Left cardiac atrium (tissue), 4 donors: Measurements from ENCODE around the gene TAF11L2. TPM values are rescaled to one million over a fixed set of nuclear protein-coding genes. Genes with fewer than 3 reads are reported as not detected.
"Not testable (repeated sequence)": the region's sequence is repeated elsewhere in the genome, so short reads cannot be mapped to it uniquely, and the experiment has no call there.

Experiments
- ATAC-seq, 2 donors: fragments of 200-7000 bp; cut with Tn5 transposase; one replicate each; pipeline ENCODE4 v1.9.1; 2020; ENCODE audit warnings: mild to moderate bottlenecking in 2 of 2, moderate library complexity in 2 of 2
- DNase-seq: peaks from one replicate; pipeline ENCODE4 v3.0.0-alpha.2; 2020
- intact Hi-C, 2 donors: fragments of 100-400 bp; cut with DNase I; formaldehyde crosslinking; loops; one replicate each; pipeline versions ENCODE4 v1.14.1 to v1.15.1; 2022 to 2023
- long read RNA-seq: library from polyadenylated mRNA; unstranded; transcript quantifications from one replicate; pipeline ENCODE4 v2.0.0, GENCODE V29; 2021
- total RNA-seq, 2 donors: library from RNA; stranded (reverse); fragmentation: NEBNext Ultra II Directional; extraction: Animal tissue kit (Norgen Biotek cat#: 25700); gene quantifications; one replicate each; pipeline ENCODE4 v1.2.1, GENCODE V29; 2021
- donor health status: DM: no; HTN: yes; CAD: no.
- donor health status: DM: no; HTN: yes; CAD: no; lungs with severe emphysema.
- donor health status: DM: yes; HTN: yes; CAD: no.
- donor health status: Dilated cardiomyopathy.

Gene TAF11L2
- not detected for total RNA-seq
- long read RNA-seq = 0 reads

DNA sequence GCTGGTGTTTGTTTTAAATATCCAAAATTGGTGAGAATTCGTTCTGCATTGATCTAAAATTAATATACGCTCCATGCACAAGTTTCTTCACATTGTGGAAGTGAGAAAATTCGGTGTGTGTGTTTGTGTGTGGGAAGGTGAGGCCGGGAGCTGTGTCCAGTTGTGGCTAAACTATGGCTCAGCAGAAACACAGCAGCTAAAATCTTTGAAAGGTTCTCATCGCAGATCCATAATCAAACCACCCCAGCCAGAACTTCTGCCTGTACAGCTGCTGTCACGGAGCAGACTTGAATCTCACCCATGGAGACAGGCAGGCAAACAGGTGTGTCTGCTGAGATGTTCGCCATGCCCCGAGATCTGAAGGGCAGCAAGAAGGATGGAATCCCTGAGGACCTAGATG lies at the start of gene TAF11L2:
TAF11L2 (plus strand) TSS at position 301 of the 400 bp plus-strand sequence.
- ATAC-seq, intact Hi-C loops: not testable (repeated sequence)

DNA sequence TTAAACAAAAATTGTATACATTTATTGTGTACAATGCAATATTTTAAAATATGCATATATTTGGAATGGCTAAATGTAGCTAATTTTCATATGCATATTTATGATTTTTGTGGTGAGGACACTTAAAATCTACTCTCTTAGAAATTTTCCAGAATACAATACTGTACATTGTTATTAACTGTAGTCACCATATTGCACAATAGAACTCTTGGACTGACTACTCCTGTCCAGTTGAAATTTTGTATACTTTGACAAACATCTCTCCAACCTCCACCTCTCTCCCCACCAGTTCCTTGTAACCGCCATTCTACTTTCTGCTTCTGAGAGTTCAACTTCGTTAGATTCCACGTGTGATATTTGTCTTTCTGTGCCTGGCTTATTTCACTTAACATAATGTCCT lies 49.2 kb upstream of the TAF11L2 start:
- DNase-seq (no peak), ATAC-seq (no peak)
- intact Hi-C loops = no loop called here

More for the DNA sequence above, at the start of gene TAF11L2:
- not testable (repeated sequence) for DNase-seq

DNA sequence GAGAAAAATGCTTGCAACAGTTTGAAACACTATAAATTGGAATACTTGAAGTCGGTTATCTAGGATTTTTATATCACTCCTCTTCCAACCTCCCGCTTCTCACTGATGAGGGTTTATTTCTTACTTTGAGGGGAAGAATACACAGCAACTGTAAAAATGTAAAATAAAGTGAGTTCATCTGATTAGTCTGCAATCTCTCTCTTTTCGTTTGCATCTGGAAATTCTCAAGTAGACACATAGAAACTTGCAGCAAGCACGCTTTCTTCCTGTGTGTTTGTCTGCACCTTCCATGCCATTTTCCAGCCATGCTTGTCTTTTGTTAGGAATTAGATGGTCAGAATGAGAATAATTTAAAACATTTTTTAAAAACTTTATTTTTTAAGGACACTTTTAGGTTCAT lies 45.1 kb upstream of the TAF11L2 start:
- no peak for ATAC-seq
- no peak for DNase-seq
- intact Hi-C loops = no loop called here

DNA sequence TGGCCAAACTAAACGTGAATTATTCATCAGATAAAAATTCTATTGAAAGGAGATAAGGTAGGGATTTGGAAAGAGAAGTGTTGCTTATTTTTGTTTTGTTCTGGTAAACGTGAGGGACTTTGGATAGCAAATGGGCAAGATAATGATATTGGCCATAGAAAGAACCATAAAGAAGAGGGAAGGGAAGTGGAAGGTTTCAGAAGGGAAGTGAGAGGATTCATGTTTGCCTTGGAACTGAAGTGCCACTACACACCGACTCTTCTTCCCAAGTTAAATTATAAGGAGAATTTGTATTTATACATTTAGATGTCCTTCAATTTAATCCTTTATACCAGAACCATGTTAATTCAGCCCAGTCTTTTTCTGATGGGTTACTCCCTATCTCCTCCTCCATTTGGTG lies 42.1 kb upstream of the TAF11L2 start:
- DNase-seq = no peak
- ATAC-seq = no peak
- intact Hi-C loops = no loop called here

- DNase-seq (no peak), ATAC-seq (no peak)
- intact Hi-C loops = no loop called here
Observed at GRCh38 chr5:17461793-17462192, 36.2 kb upstream of the TAF11L2 start.

DNA sequence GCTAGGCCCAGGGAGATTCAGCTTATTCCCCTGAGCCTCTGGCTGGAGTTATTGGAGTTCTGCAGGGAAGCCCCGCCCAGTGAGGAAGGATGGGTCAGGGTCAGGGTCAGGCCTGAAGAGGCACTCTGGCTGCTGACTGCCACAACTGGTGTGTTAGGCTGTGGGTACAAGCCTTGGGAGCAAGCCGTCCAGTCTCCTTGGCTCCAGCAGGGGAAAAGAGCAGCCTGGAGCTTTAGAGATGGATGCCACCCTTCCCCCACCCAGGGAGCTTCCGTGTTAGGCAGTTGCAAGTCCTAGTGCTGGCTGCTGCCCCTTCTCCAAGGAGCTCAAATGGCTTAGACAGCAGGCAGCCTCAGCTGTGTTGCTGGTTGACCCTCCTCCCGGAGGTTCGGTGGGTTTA lies 34.4 kb upstream of the TAF11L2 start:
- ATAC-seq (no peak), DNase-seq (no peak)
- intact Hi-C loops = no loop called here

DNA sequence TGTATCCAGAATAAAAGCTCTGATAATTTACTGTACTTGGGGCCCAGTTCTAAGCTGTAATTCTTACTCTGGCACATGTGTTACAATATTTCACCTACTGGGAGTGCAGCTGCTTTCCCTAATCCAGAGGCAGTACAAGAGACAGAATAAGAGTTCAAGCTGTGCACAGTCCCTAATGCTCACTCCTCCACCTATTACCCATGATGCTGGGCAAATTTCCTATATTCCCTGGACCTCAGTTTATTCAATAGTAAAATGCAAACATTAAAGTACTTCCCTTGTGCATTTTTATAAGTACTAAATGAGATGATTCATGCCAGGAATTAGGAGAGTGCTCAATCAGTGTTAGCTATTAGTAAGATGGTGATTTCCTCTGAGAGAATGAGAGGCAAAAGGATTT lies 28.0 kb upstream of the TAF11L2 start:
- no peak for DNase-seq
- intact Hi-C loops = no loop called here
- ATAC-seq = no peak

GRCh38 chr5:17475064-17475463 lies 23.0 kb upstream of the TAF11L2 start:
- ATAC-seq, intact Hi-C loops, DNase-seq: not testable (repeated sequence)

GRCh38 chr5:17477043-17477442 lies 21.0 kb upstream of the TAF11L2 start:
- DNase-seq (no peak), ATAC-seq (no peak)
- intact Hi-C loops = no loop called here

- intact Hi-C loops = no loop called here
- ATAC-seq = no peak
- DNase-seq = no peak
Observed at GRCh38 chr5:17477573-17478265, 20.3 kb upstream of the TAF11L2 start.

GRCh38 chr5:17481378-17481777 lies 16.7 kb upstream of the TAF11L2 start:
- DNase-seq = no peak
- no peak for ATAC-seq

GRCh38 chr5:17482790-17483189 lies 15.2 kb upstream of the TAF11L2 start:
- ATAC-seq (no peak), DNase-seq (no peak)
- intact Hi-C loops = no loop called here

More at GRCh38 chr5:17481378-17481777, 16.7 kb upstream of the TAF11L2 start:
- intact Hi-C loops = no loop called here

GRCh38 chr5:17486464-17487173 lies 11.4 kb upstream of the TAF11L2 start:
- ATAC-seq, intact Hi-C loops, DNase-seq: not testable (repeated sequence)

DNA sequence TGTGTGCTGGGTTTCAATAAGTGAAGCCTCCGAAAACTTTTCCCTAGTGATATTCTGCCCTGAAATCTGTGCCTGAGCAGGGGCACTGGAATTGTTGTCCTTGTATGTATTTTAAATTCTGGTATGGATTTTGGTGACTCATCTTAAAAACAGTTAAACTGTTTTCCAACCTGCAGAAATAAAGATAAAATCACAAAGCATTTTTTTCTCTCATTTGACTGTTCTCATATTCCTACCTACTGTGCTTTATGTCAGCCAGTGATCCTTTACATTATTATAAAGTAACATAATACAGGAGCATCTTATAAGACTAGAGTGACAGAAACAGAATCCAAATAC lies 10.9 kb upstream of the TAF11L2 start:
- intact Hi-C loops = no loop called here
- no peak for DNase-seq
- no peak for ATAC-seq

DNA sequence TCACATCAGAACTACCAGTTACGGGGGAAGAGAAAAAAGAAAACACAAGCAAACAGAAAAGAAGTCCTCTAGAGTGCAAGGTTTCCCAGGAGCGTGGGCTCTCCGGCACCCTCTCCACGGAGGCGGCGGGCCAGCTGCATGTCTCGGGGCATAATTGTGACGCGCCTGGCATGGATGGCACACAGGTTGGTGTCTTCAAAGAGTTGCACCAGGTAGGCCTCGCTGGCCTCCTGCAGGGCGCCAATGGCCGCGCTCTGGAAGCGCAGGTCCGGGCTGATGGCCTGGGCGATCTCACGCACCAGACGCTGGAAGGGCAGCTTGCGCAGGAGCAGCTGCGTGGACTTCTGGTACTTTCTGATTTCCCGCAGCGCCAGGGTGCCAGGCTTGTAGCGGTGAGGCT lies 6.8 kb upstream of the TAF11L2 start:
- DNase-seq, intact Hi-C loops, ATAC-seq: not testable (repeated sequence)

GRCh38 chr5:17492770-17493169 lies 5.3 kb upstream of the TAF11L2 start:
- DNase-seq (no peak), ATAC-seq (no peak)
- intact Hi-C loops = no loop called here

- DNase-seq (no peak), ATAC-seq (no peak)
- intact Hi-C loops = no loop called here
Observed at GRCh38 chr5:17497446-17497845, 585 bp upstream of the TAF11L2 start.

GRCh38 chr5:17511775-17512325 lies 13.8 kb downstream of the TAF11L2 start:
- no peak for DNase-seq
- ATAC-seq = no peak
- intact Hi-C loops = no loop called here

DNA sequence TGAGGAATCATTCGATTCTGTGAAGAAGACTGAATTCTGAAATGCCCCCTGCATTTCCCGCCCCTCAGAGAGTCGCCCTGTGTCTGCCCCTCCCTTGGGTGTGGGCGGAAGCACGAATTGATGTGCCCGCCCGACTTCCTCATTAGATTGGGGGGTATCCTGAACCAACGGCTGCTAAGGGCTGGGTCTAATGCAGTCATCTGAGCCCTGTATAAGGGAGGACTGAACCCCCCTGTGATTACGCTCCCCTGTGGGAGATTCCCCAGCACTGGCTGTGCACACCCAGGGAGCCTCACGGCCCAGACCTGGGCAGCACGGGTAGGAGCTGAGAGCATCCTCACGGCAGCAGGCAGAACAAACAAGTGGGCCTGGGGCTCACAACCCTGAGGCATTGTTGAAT lies 19.5 kb downstream of the TAF11L2 start:
- intact Hi-C loops, ATAC-seq, DNase-seq: not testable (repeated sequence)

DNA sequence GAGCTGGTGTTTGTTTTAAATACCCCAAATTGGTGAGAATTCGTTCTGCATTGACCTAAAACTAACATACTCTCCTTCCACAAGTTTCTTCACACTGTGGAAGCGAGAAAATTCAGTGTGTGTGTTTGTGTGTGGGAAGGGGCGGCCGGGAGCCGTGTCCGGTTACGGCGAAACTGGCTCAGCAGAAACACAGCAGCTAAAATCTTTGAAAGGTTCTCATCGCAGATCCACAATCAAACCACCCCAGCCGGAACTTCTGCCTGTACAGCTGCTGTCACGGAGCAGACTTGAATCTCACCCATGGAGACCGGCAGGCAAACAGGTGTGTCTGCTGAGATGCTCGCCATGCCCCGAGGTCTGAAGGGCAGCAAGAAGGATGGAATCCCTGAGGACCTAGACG lies 20.0 kb downstream of the TAF11L2 start, which contains the start of gene TAF11L3:
TAF11L3 (plus strand) TSS at position 301 of the 400 bp plus-strand sequence.
- ATAC-seq, DNase-seq, intact Hi-C loops: not testable (repeated sequence)
